GM23338 (cell line): ENCODE data around the gene ZNF555. TPM values are rescaled to one million over a fixed set of nuclear protein-coding genes. Genes with fewer than 3 reads are reported as not detected.

ENCODE experiments used
- ATAC-seq: fragments of 200-7000 bp; cut with Tn5 transposase; 3 replicates; pipeline ENCODE4 v1.9.1; 2020
- DNase-seq: peaks from one replicate; pipeline ENCODE4 v3.0.0-alpha.2; 2015; ENCODE audit warnings: low spot score
- H2AFZ ChIP-seq: fragments of 200-600 bp; sonication (generic); 2 replicates; pipeline ENCODE4 v1.8.0; 2016; ENCODE audit warnings: antibody characterized with exemption, mild to moderate bottlenecking, moderate library complexity
- H3F3A ChIP-seq: fragments of 200-600 bp; sonication (generic); replicated peaks from 2 replicates; pipeline ENCODE4 v1.8.0; 2017; ENCODE audit warnings: antibody characterized with exemption, mixed run types, low read depth
- H3K27ac ChIP-seq: fragments of 200-600 bp; sonication (generic); 2 replicates; pipeline ENCODE4 v1.6.1; 2016; ENCODE audit warnings: low read depth
- H3K27me3 ChIP-seq: fragments of 200-600 bp; sonication (generic); 2 replicates; pipeline ENCODE4 v1.8.0; 2016; ENCODE audit warnings: mild to moderate bottlenecking, mixed run types, moderate library complexity; ENCODE audit not compliant: insufficient read depth
- H3K36me3 ChIP-seq: fragments of 200-600 bp; sonication (generic); 2 replicates; pipeline ENCODE4 v1.8.0; 2016; ENCODE audit warnings: mild to moderate bottlenecking; ENCODE audit not compliant: insufficient read depth
- H3K4me1 ChIP-seq: fragments of 200-600 bp; sonication (generic); 2 replicates; pipeline ENCODE4 v1.8.0; 2016; ENCODE audit warnings: mild to moderate bottlenecking, moderate library complexity; ENCODE audit not compliant: insufficient read depth
- H3K4me2 ChIP-seq: fragments of 200-600 bp; sonication (generic); 2 replicates; pipeline ENCODE4 v1.7.1; 2017; ENCODE audit warnings: mixed run types
- H3K4me3 ChIP-seq: fragments of 200-600 bp; sonication (generic); 2 replicates; pipeline ENCODE4 v1.6.1; 2016; ENCODE audit warnings: mixed run types
- H3K79me2 ChIP-seq: fragments of 200-600 bp; sonication (generic); replicated peaks from 2 replicates; pipeline ENCODE4 v1.8.0; 2017; ENCODE audit warnings: mild to moderate bottlenecking; ENCODE audit not compliant: insufficient read depth
- H3K9me2 ChIP-seq: fragments of 200-600 bp; sonication (generic); 2 replicates; pipeline ENCODE4 v1.8.0; 2017; ENCODE audit not compliant: insufficient read depth
- H4K20me1 ChIP-seq: fragments of 200-600 bp; sonication (generic); replicated peaks from 2 replicates; pipeline ENCODE4 v1.8.0; 2017; ENCODE audit warnings: mild to moderate bottlenecking; ENCODE audit not compliant: insufficient read depth
- H3K27ac Mint-ChIP-seq: 2 replicates; pipeline ENCODE4 v1.8.0; 2020; ENCODE audit warnings: inconsistent platforms, mild to moderate bottlenecking, moderate library complexity, mixed read lengths
- H3K27me3 Mint-ChIP-seq: 3 replicates; pipeline ENCODE4 v1.8.0; 2022; ENCODE audit warnings: low read depth, mild to moderate bottlenecking, moderate library complexity, mixed read lengths, inconsistent platforms; ENCODE audit not compliant: insufficient read depth, poor library complexity
- H3K36me3 Mint-ChIP-seq: 3 replicates; pipeline ENCODE4 v1.8.0; 2021; ENCODE audit warnings: low read depth, mild to moderate bottlenecking, inconsistent platforms, moderate library complexity, mixed read lengths
- H3K4me1 Mint-ChIP-seq: 3 replicates; pipeline ENCODE4 v1.8.0; 2020; ENCODE audit warnings: mild to moderate bottlenecking, inconsistent platforms, mixed read lengths
- H3K4me3 Mint-ChIP-seq: 3 replicates; pipeline ENCODE4 v1.8.0; 2021; ENCODE audit warnings: moderate library complexity, mild to moderate bottlenecking, inconsistent platforms, mixed read lengths
- H3K9me3 Mint-ChIP-seq: 3 replicates; pipeline ENCODE4 v1.8.0; 2020; ENCODE audit warnings: moderate library complexity, mild to moderate bottlenecking, inconsistent platforms, mixed read lengths
- ETS1 ChIP-seq: IDR thresholded peaks from 2 replicates; pipeline ENCODE4 v1.6.1; 2016; ENCODE audit warnings: antibody characterized with exemption
- EZH2 ChIP-seq: fragments of 200-600 bp; sonication (generic); IDR thresholded peaks from one replicate; pipeline ENCODE4 v1.8.0; 2017; ENCODE audit warnings: antibody characterized with exemption, mild to moderate bottlenecking, low read depth; ENCODE audit not compliant: unreplicated experiment
- EZH2phosphoT487 ChIP-seq: fragments of 200-600 bp; sonication (generic); IDR thresholded peaks from one replicate; pipeline ENCODE4 v1.8.1; 2018; ENCODE audit warnings: antibody characterized with exemption; ENCODE audit not compliant: unreplicated experiment
- JUNB ChIP-seq: IDR thresholded peaks from one replicate; pipeline ENCODE4 v1.6.1; 2016; ENCODE audit warnings: antibody characterized with exemption; ENCODE audit not compliant: unreplicated experiment
- REST ChIP-seq: IDR thresholded peaks from one replicate; pipeline ENCODE4 v1.6.1; 2018; ENCODE audit warnings: antibody characterized with exemption; ENCODE audit not compliant: unreplicated experiment
- ZNF331 ChIP-seq: fragments of 250-450 bp; sonication (Bioruptor Pico); IDR thresholded peaks from 2 replicates; pipeline ENCODE4 v1.5.0; 2020; ENCODE audit warnings: low read depth, mild to moderate bottlenecking, moderate library complexity
- polyA plus RNA-seq: library from polyadenylated mRNA; unstranded; fragments of >200 nt; fragmentation: Nextera tagmentation; extraction: Ambion mirVana; gene quantifications from 2 replicates; pipeline ENCODE4 v1.2.1, GENCODE V29; 2016
- total RNA-seq: library from RNA; depleted of rRNA; stranded (reverse); fragments of >200 nt; shearing (Covaris generic); gene quantifications from 2 replicates; pipeline ENCODE4 v1.2.3, GENCODE V29; 2014

ZNF555 gene
- total and polyA plus RNA-seq, 2 experiments from 2014 or later = 3.5 to 7.5 TPM

DNA sequence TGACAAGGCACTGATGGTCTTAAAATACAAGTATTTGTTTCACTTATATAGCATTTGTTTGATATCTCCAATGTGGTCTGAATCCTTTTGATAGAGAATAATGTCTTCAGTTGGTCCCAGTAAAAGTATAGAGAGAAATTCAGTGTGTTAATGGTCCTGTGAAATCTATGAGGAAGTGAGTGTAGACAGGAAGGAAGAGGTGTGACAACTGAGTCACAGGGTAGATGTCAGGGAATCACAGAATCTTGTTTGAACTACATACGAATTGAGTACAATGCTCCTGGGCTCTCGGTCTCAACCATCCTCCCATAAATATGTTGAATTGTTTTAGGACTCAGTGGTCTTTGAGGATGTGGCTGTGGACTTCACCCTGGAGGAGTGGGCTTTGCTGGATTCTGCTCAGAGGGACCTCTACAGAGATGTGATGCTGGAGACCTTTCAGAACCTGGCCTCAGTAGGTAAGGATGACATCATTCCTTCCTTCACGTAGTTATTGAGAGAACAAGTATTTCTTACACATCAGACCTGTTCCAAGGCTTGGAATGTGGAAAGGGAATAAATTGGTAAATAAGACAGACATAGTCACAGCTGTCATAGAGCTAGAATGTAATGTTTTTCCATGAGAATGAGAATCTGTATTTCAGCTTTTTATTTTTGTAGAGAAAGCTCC, 9.1 kb downstream of the ZNF555 start:
- Histone ChIP-seq H3K4me2 (no peak overlapping the region), H3K9me2 (no peaks in the 10 kb centered on the region), H3K36me3 (peaks cover 54% of the 10 kb centered on the region), H3K4me3 (no peak overlapping the region), H3K4me1 (no peaks in the 10 kb centered on the region), H2AFZ (no peak overlapping the region), H4K20me1 (no peaks in the 10 kb centered on the region), H3K27ac (no peak overlapping the region), H3F3A (no peaks in the 10 kb centered on the region), H3K79me2 (0 out of 2 replicates have a peak, but pooled peaks cover 2% of the 10 kb centered on the region), H3K27me3 (no peaks in the 10 kb centered on the region)
- Mint-ChIP-seq H3K27me3 (no peaks in the 10 kb centered on the region), H3K4me3 (no peak overlapping the region), H3K36me3 (peaks cover 86% of the 10 kb centered on the region), H3K4me1 (no peaks in the 10 kb centered on the region), H3K9me3 (peaks cover 97% of the 10 kb centered on the region), H3K27ac (no peak overlapping the region)
- DNase-seq (no peak), ATAC-seq (no peak)
- no peak for TF ChIP-seq JUNB
- TF ChIP-seq ZNF331 (CRISPR knock-in tag) = no peak
- TF ChIP-seq EZH2phosphoT487 = no peak
- TF ChIP-seq EZH2 = no peak

DNA sequence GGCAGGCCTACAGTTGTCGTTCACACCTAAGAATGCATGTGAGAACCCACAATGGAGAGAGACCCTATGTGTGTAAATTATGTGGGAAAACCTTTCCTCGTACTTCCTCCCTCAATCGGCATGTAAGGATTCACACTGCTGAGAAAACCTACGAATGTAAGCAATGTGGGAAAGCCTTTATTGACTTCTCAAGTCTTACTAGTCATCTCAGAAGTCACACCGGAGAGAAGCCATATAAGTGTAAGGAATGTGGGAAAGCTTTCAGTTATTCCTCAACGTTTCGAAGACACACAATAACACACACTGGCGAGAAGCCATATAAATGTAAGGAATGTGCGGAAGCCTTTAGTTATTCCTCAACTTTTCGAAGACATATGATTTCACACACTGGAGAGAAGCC, 11.3 kb downstream of the ZNF555 start:
- no peak overlapping the region for H3K4me2 ChIP-seq
- DNase-seq (peak; percentile 34), ATAC-seq (no peak)
- H3K36me3 ChIP-seq = peaks cover 61% of the 10 kb centered on the region
- no peaks in the 10 kb centered on the region for H3K9me2 ChIP-seq
- Mint-ChIP-seq H3K9me3 (peaks cover 98% of the 10 kb centered on the region), H3K27ac (no peak overlapping the region), H3K4me1 (no peaks in the 10 kb centered on the region), H3K27me3 (no peaks in the 10 kb centered on the region), H3K4me3 (no peak overlapping the region), H3K36me3 (peaks cover 80% of the 10 kb centered on the region)
- H3K4me3 ChIP-seq = 0 out of 2 replicates have a peak overlapping the region, but pooled peaks have one; percentile 15
- no peak for TF ChIP-seq REST
- no peak overlapping the region for H2AFZ ChIP-seq
- no peaks in the 10 kb centered on the region for H3F3A ChIP-seq
- H4K20me1 ChIP-seq = no peaks in the 10 kb centered on the region
- no peaks in the 10 kb centered on the region for H3K27me3 ChIP-seq
- H3K79me2 ChIP-seq = no peaks in the 10 kb centered on the region
- H3K27ac ChIP-seq = no peak overlapping the region
- H3K4me1 ChIP-seq = no peaks in the 10 kb centered on the region

DNA sequence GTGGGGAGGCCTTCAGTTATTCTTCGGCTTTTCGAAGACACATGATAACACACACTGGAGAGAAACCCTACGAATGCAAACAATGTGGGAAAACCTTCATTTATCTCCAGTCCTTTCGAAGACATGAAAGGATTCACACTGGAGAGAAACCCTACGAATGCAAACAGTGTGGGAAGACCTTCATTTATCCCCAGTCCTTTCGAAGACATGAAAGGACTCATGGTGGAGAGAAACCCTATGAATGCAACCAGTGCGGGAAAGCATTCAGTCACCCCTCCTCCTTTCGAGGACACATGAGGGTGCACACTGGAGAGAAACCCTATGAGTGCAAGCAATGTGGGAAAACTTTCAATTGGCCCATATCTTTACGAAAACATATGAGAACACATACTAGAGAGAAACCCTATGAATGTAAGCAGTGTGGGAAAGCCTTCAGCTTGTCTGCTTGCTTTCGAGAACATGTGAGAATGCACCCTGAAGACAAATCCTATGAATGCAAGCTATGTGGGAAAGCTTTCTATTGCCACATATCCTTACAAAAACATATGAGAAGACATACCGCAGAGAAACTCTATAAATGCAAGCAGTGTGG, 11.8 kb downstream of the ZNF555 start:
- Histone ChIP-seq H3K4me1 (no peaks in the 10 kb centered on the region), H3K9me2 (no peaks in the 10 kb centered on the region), H3K27ac (no peak overlapping the region), H4K20me1 (no peaks in the 10 kb centered on the region), H2AFZ (no peak overlapping the region), H3K27me3 (no peaks in the 10 kb centered on the region), H3K79me2 (no peaks in the 10 kb centered on the region), H3K4me3 (peak overlapping the region; percentile 15; the same call in 1 of the 2 replicates), H3K4me2 (no peak overlapping the region), H3K36me3 (peaks cover 61% of the 10 kb centered on the region), H3F3A (no peaks in the 10 kb centered on the region)
- no peak for ATAC-seq
- H3K9me3 Mint-ChIP-seq = peaks cover 98% of the 10 kb centered on the region
- peaks cover 76% of the 10 kb centered on the region for H3K36me3 Mint-ChIP-seq
- no peak overlapping the region for H3K4me3 Mint-ChIP-seq
- H3K27ac Mint-ChIP-seq = no peak overlapping the region
- DNase-seq = no peak
- H3K4me1 Mint-ChIP-seq = no peaks in the 10 kb centered on the region
- H3K27me3 Mint-ChIP-seq = peaks cover 2% of the 10 kb centered on the region
- TF ChIP-seq ETS1 (no peak), JUNB (no peak)
